ENCODE results near the gene PLEKHD1. TPM values are rescaled to one million over a fixed set of nuclear protein-coding genes. Genes with fewer than 3 reads are reported as not detected.
A peak's percentile ranks its signal among the peaks of the same experiment; 100 is the strongest.
"Not testable (repeated sequence)": the region's sequence is repeated elsewhere in the genome, so short reads cannot be mapped to it uniquely, and the experiment has no call there.

PLEKHD1 gene
- polyA plus RNA-seq (ENCODE audit: insufficient read length in 12 of 12) = 1 to 10 TPM in 1 of 12 donors, under 1 TPM in 9, not detected in 2; 0.48 to 1.2 (median 0.63) TPM
- long read RNA-seq, donor 1 = 0 reads
- long read RNA-seq, donor 2 = 0 reads
- long read RNA-seq, donor 3 = 0 reads
- long read RNA-seq, donor 4 = 0 reads
- long read RNA-seq, donor 5 = 0 reads
- long read RNA-seq, donor 6 = 0 reads
- long read RNA-seq, donor 7 = 0 reads
- long read RNA-seq, donor 8, full-length matches to known transcripts = 1 of 1 reads
- long read RNA-seq, donor 8, partial matches to known transcripts = 0 of 1 reads
- long read RNA-seq, donor 8, other reads (novel, unspliced or antisense) = 0 of 1 reads
- long read RNA-seq, donor 9 = 0 reads
- long read RNA-seq, donor 10 = 0 reads
- long read RNA-seq, donor 11 = 0 reads

GRCh38 chr14:69484444-69485314, at the start of gene PLEKHD1:
Gene PLEKHD1, plus strand, starts transcription at chr14:69484728. Its CDS starts 238 bp downstream, at chr14:69484966.
- no peak for DNase-seq

GRCh38 chr14:69439521-69440270, 44.8 kb upstream of the PLEKHD1 start:
- no peak for DNase-seq

- no peak for DNase-seq
These were observed 42.6 kb upstream of the PLEKHD1 start for GRCh38 chr14:69441948-69442347.

DNA sequence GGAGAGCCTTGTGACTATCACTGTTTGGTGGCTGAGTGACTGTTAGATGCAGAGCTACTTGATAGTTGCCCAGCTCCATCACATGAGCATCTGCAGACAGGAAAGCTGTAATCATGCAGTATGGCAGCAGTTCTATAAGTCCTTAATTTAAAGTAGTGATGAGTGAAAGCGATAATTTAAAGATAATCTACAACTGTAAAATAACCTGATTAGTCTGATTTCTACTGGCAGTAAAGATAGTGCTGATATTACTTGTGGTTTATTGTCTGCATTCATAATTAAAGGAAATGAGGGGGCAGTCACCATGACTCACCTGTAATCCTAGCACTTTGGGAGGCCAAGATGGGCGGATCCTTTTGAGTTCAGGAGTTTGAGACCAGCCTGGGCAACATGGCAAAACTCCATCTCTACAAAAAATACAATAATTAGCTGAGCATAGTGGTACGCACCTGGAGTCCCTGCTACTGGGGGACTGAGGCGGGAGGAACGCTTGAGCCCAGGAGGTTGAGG, 41.2 kb upstream of the PLEKHD1 start:
- no peak for DNase-seq

- DNase-seq = no peak
These were observed 35.3 kb upstream of the PLEKHD1 start for GRCh38 chr14:69449216-69449615.

DNA sequence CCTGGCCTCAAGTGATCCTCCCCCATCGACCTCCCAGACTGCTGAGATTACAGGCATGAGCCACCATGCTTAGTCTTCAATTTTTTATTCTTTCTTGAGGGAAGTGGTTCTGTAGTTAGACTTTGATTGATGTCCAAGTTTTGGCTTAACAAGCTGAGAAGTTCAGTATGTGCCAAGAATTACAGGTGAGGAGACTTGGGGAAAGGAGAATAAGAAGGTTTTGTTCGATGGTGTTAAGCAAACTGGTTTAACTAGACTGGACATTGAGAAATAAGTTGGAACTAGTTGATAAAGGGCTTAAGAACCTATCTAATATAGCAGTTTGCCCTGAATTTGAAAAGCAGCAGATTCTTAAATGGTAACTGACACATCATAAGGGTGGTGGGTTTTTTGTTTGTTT, 32.6 kb upstream of the PLEKHD1 start:
- DNase-seq = no peak

- DNase-seq = no peak
These were observed 26.2 kb upstream of the PLEKHD1 start for GRCh38 chr14:69458350-69458749.

GRCh38 chr14:69459122-69459521, 25.4 kb upstream of the PLEKHD1 start:
- DNase-seq = no peak

GRCh38 chr14:69460093-69460701, 24.3 kb upstream of the PLEKHD1 start:
- peak; percentile 73 for DNase-seq

DNA sequence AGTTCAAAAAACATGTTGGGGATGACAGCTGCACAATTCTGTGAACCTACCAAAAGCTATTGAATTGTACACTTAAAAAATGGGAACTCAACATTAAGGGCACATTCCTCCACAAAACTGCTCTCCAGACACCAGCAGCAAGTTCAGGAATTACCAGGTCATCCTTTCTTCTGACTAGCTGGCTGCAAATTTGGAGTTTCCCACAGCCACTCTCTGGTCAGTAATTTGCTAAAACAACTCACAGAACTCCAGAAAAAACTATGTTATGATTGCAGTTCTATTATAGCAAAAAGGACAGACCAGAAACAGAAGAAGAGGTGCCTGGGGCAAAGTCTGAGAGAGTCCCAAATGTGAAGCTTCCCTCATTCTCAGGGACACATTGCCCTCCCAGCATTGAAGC, 20.1 kb upstream of the PLEKHD1 start:
- no peak for DNase-seq

- no peak for DNase-seq
These were observed 19.7 kb upstream of the PLEKHD1 start for GRCh38 chr14:69464829-69465228.

GRCh38 chr14:69468949-69469348, 15.6 kb upstream of the PLEKHD1 start:
- DNase-seq = no peak

DNA sequence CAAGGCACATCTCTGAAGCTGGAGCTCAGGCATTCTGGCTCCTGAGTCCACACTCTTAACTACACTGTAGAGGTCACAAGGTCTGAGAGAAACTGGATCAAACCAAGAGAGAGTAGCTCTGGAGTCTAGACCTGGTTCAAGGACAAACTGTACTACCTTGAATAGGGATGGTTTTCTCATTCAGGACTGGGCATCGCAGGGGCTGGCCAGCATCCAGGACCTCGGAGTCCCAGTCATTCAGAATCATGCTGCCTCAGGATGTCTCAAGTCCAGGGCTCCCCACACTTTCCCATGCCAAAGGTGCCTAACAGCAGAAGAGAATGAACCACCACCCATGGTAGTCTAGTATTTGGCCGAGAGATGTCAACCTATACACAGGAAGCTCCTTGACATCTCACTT, 13.1 kb upstream of the PLEKHD1 start:
- DNase-seq = no peak

- no peak for DNase-seq
These were observed 12.6 kb upstream of the PLEKHD1 start for GRCh38 chr14:69471916-69472315.

DNA sequence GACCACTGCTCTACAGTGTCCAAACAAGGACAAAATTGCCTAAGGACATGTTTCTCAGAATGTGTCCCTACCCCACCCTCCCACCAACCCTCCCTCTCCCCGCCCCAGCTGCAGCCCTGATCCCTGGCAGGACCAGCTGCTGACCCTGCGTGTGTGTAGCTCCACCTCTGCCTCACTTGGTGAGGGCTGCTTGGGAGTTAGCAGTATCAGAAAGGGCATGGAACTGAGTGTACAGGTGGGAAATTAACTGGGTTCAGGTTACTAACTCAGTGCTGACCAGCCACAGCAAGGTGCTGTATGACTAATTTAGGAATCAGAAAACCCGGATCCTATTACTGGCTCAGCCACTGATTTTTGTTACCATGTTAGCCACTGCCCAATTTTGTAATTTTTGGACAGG, 11.3 kb upstream of the PLEKHD1 start:
- no peak for DNase-seq

DNA sequence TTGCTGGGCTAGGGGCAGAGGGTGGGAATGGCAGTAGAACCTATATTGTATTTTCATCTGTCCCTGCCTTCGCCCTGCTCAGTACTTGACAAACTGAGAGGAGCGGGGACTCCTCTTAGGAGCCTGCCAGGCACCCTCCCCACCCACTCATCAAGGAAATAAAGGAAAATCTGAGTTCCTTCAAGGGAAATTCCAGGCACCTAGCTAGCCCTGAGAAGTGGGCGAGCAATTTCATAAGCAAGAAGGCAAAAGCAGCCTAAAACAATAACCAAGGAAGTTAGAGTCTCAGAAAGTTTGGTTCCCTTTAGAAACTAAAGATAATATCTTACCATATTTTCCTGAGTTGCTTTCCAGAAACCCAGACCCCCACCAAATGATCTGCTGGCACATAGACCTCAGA, 10.6 kb upstream of the PLEKHD1 start:
- DNase-seq = no peak

- no peak for DNase-seq
These were observed 9.2 kb upstream of the PLEKHD1 start for GRCh38 chr14:69475194-69475818.

- not testable (repeated sequence) for DNase-seq
These were observed 7.6 kb upstream of the PLEKHD1 start for GRCh38 chr14:69476824-69477450.

- DNase-seq = not testable (repeated sequence)
These were observed 6.5 kb upstream of the PLEKHD1 start for GRCh38 chr14:69478055-69478454.

DNA sequence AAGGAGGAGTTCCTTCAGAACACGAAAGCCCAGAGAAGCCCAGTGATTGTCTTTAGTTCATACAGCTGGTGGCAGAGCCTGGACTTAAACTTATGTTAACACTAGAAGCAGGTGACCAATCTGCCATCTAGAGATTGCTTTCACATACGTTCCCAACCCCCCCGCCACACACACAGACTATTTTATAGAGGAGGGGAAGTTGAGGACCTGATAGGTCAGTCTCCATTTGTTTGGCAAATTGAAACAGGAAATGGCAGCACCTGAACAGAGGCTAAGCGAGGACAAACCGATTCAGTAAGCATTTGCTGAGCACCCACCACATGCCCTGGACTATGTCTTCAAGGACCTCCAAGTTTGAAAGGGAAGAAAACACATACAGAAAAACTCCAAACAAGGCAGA, 4.8 kb upstream of the PLEKHD1 start:
- DNase-seq = no peak

- no peak for DNase-seq
These were observed 4.4 kb upstream of the PLEKHD1 start for GRCh38 chr14:69480136-69480535.
